GM23338 (cell line): Measurements from ENCODE around the gene DIPK2B. TPM values are rescaled to one million over a fixed set of nuclear protein-coding genes. Genes with fewer than 3 reads are reported as not detected.

Source experiments
- ATAC-seq: fragments of 200-7000 bp; cut with Tn5 transposase; 3 replicates; pipeline ENCODE4 v1.9.1; 2020
- DNase-seq: peaks from one replicate; pipeline ENCODE4 v3.0.0-alpha.2; 2015; ENCODE audit warnings: low spot score
- H2AFZ ChIP-seq: fragments of 200-600 bp; sonication (generic); 2 replicates; pipeline ENCODE4 v1.8.0; 2016; ENCODE audit warnings: antibody characterized with exemption, mild to moderate bottlenecking, moderate library complexity
- H3F3A ChIP-seq: fragments of 200-600 bp; sonication (generic); replicated peaks from 2 replicates; pipeline ENCODE4 v1.8.0; 2017; ENCODE audit warnings: antibody characterized with exemption, mixed run types, low read depth
- H3K27ac ChIP-seq: fragments of 200-600 bp; sonication (generic); 2 replicates; pipeline ENCODE4 v1.6.1; 2016; ENCODE audit warnings: low read depth
- H3K27me3 ChIP-seq: fragments of 200-600 bp; sonication (generic); 2 replicates; pipeline ENCODE4 v1.8.0; 2016; ENCODE audit warnings: mild to moderate bottlenecking, mixed run types, moderate library complexity; ENCODE audit not compliant: insufficient read depth
- H3K36me3 ChIP-seq: fragments of 200-600 bp; sonication (generic); 2 replicates; pipeline ENCODE4 v1.8.0; 2016; ENCODE audit warnings: mild to moderate bottlenecking; ENCODE audit not compliant: insufficient read depth
- H3K4me1 ChIP-seq: fragments of 200-600 bp; sonication (generic); 2 replicates; pipeline ENCODE4 v1.8.0; 2016; ENCODE audit warnings: mild to moderate bottlenecking, moderate library complexity; ENCODE audit not compliant: insufficient read depth
- H3K4me2 ChIP-seq: fragments of 200-600 bp; sonication (generic); 2 replicates; pipeline ENCODE4 v1.7.1; 2017; ENCODE audit warnings: mixed run types
- H3K4me3 ChIP-seq: fragments of 200-600 bp; sonication (generic); 2 replicates; pipeline ENCODE4 v1.6.1; 2016; ENCODE audit warnings: mixed run types
- H3K79me2 ChIP-seq: fragments of 200-600 bp; sonication (generic); replicated peaks from 2 replicates; pipeline ENCODE4 v1.8.0; 2017; ENCODE audit warnings: mild to moderate bottlenecking; ENCODE audit not compliant: insufficient read depth
- H3K9me2 ChIP-seq: fragments of 200-600 bp; sonication (generic); 2 replicates; pipeline ENCODE4 v1.8.0; 2017; ENCODE audit not compliant: insufficient read depth
- H4K20me1 ChIP-seq: fragments of 200-600 bp; sonication (generic); replicated peaks from 2 replicates; pipeline ENCODE4 v1.8.0; 2017; ENCODE audit warnings: mild to moderate bottlenecking; ENCODE audit not compliant: insufficient read depth
- H3K27ac Mint-ChIP-seq: 2 replicates; pipeline ENCODE4 v1.8.0; 2020; ENCODE audit warnings: inconsistent platforms, mild to moderate bottlenecking, moderate library complexity, mixed read lengths
- H3K27me3 Mint-ChIP-seq: 3 replicates; pipeline ENCODE4 v1.8.0; 2022; ENCODE audit warnings: low read depth, mild to moderate bottlenecking, moderate library complexity, mixed read lengths, inconsistent platforms; ENCODE audit not compliant: insufficient read depth, poor library complexity
- H3K36me3 Mint-ChIP-seq: 3 replicates; pipeline ENCODE4 v1.8.0; 2021; ENCODE audit warnings: low read depth, mild to moderate bottlenecking, inconsistent platforms, moderate library complexity, mixed read lengths
- H3K4me1 Mint-ChIP-seq: 3 replicates; pipeline ENCODE4 v1.8.0; 2020; ENCODE audit warnings: mild to moderate bottlenecking, inconsistent platforms, mixed read lengths
- H3K4me3 Mint-ChIP-seq: 3 replicates; pipeline ENCODE4 v1.8.0; 2021; ENCODE audit warnings: moderate library complexity, mild to moderate bottlenecking, inconsistent platforms, mixed read lengths
- H3K9me3 Mint-ChIP-seq: 3 replicates; pipeline ENCODE4 v1.8.0; 2020; ENCODE audit warnings: moderate library complexity, mild to moderate bottlenecking, inconsistent platforms, mixed read lengths
- CREB1 ChIP-seq: fragments of 250-450 bp; sonication (Bioruptor Pico); IDR thresholded peaks from 2 replicates; pipeline ENCODE4 v1.5.0; 2020; ENCODE audit warnings: low read depth, mild to moderate bottlenecking, moderate library complexity
- EZH2phosphoT487 ChIP-seq: fragments of 200-600 bp; sonication (generic); IDR thresholded peaks from one replicate; pipeline ENCODE4 v1.8.1; 2018; ENCODE audit warnings: antibody characterized with exemption; ENCODE audit not compliant: unreplicated experiment
- POLR2AphosphoS5 ChIP-seq: IDR thresholded peaks from 2 replicates; pipeline ENCODE4 v1.6.1; 2016; ENCODE audit warnings: antibody characterized with exemption, low read depth
- STAT1 ChIP-seq: IDR thresholded peaks from one replicate; pipeline ENCODE4 v1.6.1; 2016; ENCODE audit warnings: antibody characterized with exemption; ENCODE audit not compliant: unreplicated experiment
- ZNF114 ChIP-seq: fragments of 250-450 bp; sonication (Bioruptor Pico); IDR thresholded peaks from 2 replicates; pipeline ENCODE4 v1.5.0; 2020; ENCODE audit warnings: mild to moderate bottlenecking, moderate library complexity
- ZNF331 ChIP-seq: fragments of 250-450 bp; sonication (Bioruptor Pico); IDR thresholded peaks from 2 replicates; pipeline ENCODE4 v1.5.0; 2020; ENCODE audit warnings: low read depth, mild to moderate bottlenecking, moderate library complexity
- polyA plus RNA-seq: library from polyadenylated mRNA; unstranded; fragments of >200 nt; fragmentation: Nextera tagmentation; extraction: Ambion mirVana; gene quantifications from 2 replicates; pipeline ENCODE4 v1.2.1, GENCODE V29; 2016
- total RNA-seq: library from RNA; depleted of rRNA; stranded (reverse); fragments of >200 nt; shearing (Covaris generic); gene quantifications from 2 replicates; pipeline ENCODE4 v1.2.3, GENCODE V29; 2014
- TF ChIP-seq, protein P1 (sequence below): fragments of 250-450 bp; sonication (Bioruptor Pico); IDR thresholded peaks from 2 replicates; pipeline ENCODE4 v1.5.0; 2020; ENCODE audit warnings: mild to moderate bottlenecking, moderate library complexity
- TF ChIP-seq, protein P2 (sequence below): IDR thresholded peaks from one replicate; pipeline ENCODE4 v1.6.1; 2018; ENCODE audit warnings: antibody characterized with exemption; ENCODE audit not compliant: unreplicated experiment
- TF ChIP-seq, protein P3 (sequence below): IDR thresholded peaks from 2 replicates; pipeline ENCODE4 v1.6.1; 2016; ENCODE audit warnings: antibody characterized with exemption

Gene DIPK2B
- total and polyA plus RNA-seq, 2 experiments from 2014 or later = not detected

DNA sequence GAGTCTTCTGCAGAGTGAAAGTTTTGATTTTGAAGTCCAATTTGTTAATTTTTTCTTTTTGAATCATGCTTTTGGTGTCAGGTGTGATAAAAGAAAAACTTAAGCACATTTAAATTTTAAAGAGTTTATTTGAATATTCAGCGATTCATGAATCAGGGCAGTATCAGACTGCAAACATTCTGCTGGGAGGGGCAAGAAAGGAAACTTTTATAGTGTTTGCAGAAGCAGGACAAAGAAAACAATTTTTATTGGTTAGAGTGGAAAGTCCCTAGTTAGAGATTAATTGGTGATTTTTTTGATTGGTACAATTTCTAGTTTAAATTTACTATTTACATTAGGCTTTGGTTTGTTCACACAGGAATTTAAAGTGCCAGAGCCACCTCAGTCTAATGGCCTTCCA lies 1.5 kb upstream of the DIPK2B start (continued):
- TF ChIP-seq, protein P1, sequence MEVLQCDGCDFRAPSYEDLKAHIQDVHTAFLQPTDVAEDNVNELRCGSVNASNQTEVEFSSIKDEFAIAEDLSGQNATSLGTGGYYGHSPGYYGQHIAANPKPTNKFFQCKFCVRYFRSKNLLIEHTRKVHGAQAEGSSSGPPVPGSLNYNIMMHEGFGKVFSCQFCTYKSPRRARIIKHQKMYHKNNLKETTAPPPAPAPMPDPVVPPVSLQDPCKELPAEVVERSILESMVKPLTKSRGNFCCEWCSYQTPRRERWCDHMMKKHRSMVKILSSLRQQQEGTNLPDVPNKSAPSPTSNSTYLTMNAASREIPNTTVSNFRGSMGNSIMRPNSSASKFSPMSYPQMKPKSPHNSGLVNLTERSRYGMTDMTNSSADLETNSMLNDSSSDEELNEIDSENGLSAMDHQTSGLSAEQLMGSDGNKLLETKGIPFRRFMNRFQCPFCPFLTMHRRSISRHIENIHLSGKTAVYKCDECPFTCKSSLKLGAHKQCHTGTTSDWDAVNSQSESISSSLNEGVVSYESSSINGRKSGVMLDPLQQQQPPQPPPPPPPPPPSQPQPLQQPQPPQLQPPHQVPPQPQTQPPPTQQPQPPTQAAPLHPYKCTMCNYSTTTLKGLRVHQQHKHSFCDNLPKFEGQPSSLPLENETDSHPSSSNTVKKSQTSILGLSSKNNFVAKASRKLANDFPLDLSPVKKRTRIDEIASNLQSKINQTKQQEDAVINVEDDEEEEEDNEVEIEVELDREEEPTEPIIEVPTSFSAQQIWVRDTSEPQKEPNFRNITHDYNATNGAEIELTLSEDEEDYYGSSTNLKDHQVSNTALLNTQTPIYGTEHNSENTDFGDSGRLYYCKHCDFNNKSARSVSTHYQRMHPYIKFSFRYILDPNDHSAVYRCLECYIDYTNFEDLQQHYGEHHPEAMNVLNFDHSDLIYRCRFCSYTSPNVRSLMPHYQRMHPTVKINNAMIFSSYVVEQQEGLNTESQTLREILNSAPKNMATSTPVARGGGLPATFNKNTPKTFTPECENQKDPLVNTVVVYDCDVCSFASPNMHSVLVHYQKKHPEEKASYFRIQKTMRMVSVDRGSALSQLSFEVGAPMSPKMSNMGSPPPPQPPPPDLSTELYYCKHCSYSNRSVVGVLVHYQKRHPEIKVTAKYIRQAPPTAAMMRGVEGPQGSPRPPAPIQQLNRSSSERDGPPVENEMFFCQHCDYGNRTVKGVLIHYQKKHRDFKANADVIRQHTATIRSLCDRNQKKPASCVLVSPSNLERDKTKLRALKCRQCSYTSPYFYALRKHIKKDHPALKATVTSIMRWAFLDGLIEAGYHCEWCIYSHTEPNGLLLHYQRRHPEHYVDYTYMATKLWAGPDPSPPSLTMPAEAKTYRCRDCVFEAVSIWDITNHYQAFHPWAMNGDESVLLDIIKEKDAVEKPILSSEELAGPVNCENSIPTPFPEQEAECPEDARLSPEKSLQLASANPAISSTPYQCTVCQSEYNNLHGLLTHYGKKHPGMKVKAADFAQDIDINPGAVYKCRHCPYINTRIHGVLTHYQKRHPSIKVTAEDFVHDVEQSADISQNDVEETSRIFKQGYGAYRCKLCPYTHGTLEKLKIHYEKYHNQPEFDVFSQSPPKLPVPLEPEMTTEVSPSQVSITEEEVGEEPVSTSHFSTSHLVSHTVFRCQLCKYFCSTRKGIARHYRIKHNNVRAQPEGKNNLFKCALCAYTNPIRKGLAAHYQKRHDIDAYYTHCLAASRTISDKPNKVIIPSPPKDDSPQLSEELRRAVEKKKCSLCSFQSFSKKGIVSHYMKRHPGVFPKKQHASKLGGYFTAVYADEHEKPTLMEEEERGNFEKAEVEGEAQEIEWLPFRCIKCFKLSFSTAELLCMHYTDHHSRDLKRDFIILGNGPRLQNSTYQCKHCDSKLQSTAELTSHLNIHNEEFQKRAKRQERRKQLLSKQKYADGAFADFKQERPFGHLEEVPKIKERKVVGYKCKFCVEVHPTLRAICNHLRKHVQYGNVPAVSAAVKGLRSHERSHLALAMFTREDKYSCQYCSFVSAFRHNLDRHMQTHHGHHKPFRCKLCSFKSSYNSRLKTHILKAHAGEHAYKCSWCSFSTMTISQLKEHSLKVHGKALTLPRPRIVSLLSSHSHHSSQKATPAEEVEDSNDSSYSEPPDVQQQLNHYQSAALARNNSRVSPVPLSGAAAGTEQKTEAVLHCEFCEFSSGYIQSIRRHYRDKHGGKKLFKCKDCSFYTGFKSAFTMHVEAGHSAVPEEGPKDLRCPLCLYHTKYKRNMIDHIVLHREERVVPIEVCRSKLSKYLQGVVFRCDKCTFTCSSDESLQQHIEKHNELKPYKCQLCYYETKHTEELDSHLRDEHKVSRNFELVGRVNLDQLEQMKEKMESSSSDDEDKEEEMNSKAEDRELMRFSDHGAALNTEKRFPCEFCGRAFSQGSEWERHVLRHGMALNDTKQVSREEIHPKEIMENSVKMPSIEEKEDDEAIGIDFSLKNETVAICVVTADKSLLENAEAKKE (CRISPR knock-in tag) = no peak
- TF ChIP-seq CREB1 (CRISPR knock-in tag) (no peak), POLR2AphosphoS5 (no peak), ZNF331 (CRISPR knock-in tag) (no peak)
- TF ChIP-seq, protein P2, sequence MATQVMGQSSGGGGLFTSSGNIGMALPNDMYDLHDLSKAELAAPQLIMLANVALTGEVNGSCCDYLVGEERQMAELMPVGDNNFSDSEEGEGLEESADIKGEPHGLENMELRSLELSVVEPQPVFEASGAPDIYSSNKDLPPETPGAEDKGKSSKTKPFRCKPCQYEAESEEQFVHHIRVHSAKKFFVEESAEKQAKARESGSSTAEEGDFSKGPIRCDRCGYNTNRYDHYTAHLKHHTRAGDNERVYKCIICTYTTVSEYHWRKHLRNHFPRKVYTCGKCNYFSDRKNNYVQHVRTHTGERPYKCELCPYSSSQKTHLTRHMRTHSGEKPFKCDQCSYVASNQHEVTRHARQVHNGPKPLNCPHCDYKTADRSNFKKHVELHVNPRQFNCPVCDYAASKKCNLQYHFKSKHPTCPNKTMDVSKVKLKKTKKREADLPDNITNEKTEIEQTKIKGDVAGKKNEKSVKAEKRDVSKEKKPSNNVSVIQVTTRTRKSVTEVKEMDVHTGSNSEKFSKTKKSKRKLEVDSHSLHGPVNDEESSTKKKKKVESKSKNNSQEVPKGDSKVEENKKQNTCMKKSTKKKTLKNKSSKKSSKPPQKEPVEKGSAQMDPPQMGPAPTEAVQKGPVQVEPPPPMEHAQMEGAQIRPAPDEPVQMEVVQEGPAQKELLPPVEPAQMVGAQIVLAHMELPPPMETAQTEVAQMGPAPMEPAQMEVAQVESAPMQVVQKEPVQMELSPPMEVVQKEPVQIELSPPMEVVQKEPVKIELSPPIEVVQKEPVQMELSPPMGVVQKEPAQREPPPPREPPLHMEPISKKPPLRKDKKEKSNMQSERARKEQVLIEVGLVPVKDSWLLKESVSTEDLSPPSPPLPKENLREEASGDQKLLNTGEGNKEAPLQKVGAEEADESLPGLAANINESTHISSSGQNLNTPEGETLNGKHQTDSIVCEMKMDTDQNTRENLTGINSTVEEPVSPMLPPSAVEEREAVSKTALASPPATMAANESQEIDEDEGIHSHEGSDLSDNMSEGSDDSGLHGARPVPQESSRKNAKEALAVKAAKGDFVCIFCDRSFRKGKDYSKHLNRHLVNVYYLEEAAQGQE = no peak

DNA sequence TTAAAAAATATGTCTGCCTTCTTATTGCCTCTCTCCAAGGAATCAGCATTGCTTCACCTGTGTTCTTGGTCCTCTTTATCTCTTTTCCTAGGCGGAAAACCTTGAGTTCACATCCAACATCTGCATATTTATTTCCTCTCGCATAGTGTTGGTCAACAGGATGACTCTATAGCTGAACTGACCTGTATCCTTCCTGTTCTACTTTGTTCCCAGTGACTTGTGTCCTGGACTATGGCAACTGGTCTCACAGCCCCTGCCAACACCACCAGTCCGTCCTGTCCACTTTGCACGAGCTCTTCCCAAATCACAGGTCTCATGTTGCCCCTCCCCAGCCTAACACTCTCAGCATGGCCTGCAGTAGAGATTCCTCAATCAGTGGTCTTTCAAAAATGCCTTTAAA lies 2.0 kb downstream of the DIPK2B start:
- H3K4me1 Mint-ChIP-seq = peaks cover 8% of the 10 kb centered on the region
- Histone ChIP-seq H4K20me1 (no peaks in the 10 kb centered on the region), H2AFZ (no peak overlapping the region), H3K9me2 (no peaks in the 10 kb centered on the region), H3K36me3 (no peaks in the 10 kb centered on the region), H3K4me1 (no peaks in the 10 kb centered on the region), H3F3A (no peaks in the 10 kb centered on the region), H3K4me2 (no peak overlapping the region), H3K27me3 (no peaks in the 10 kb centered on the region), H3K27ac (no peak overlapping the region), H3K4me3 (no peak overlapping the region), H3K79me2 (no peaks in the 10 kb centered on the region)
- H3K27ac Mint-ChIP-seq = no peak overlapping the region
- H3K4me3 Mint-ChIP-seq = no peak overlapping the region
- no peaks in the 10 kb centered on the region for H3K9me3 Mint-ChIP-seq
- ATAC-seq (no peak), DNase-seq (no peak)
- H3K36me3 Mint-ChIP-seq = no peaks in the 10 kb centered on the region
- H3K27me3 Mint-ChIP-seq = peaks cover 2% of the 10 kb centered on the region
- TF ChIP-seq EZH2phosphoT487 = no peak
- TF ChIP-seq ZNF114 = no peak
- TF ChIP-seq, protein P2 = no peak
- TF ChIP-seq STAT1 = no peak
- TF ChIP-seq, protein P3, sequence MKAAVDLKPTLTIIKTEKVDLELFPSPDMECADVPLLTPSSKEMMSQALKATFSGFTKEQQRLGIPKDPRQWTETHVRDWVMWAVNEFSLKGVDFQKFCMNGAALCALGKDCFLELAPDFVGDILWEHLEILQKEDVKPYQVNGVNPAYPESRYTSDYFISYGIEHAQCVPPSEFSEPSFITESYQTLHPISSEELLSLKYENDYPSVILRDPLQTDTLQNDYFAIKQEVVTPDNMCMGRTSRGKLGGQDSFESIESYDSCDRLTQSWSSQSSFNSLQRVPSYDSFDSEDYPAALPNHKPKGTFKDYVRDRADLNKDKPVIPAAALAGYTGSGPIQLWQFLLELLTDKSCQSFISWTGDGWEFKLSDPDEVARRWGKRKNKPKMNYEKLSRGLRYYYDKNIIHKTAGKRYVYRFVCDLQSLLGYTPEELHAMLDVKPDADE = no peak
